COLO829 (cell line): ENCODE results near the gene IL18RAP.

Experiments
- DNase-seq: peaks from one replicate; pipeline ENCODE4 v3.0.0; 2012; ENCODE audit warnings: low spot score

IL18RAP gene

GRCh38 chr2:102422910-102423309, at the start of gene IL18RAP:
Gene IL18RAP, plus strand, starts transcription at chr2:102423160. Its CDS starts 118 bp downstream, at chr2:102423278.
- DNase-seq: no peak

- no peak for DNase-seq
Observed at GRCh38 chr2:102376052-102376591, 46.8 kb upstream of the IL18RAP start.

- no peak for DNase-seq
Observed at GRCh38 chr2:102383722-102384121, 39.2 kb upstream of the IL18RAP start.

- no peak for DNase-seq
Observed at GRCh38 chr2:102385522-102385921, 37.4 kb upstream of the IL18RAP start.

- no peak for DNase-seq
Observed at GRCh38 chr2:102386004-102386403, 37.0 kb upstream of the IL18RAP start.

- DNase-seq: no peak
Observed at GRCh38 chr2:102386867-102387541, 36.0 kb upstream of the IL18RAP start.

GRCh38 chr2:102387763-102388546, 35.0 kb upstream of the IL18RAP start:
- DNase-seq: no peak

GRCh38 chr2:102391565-102391964, 31.4 kb upstream of the IL18RAP start:
- no peak for DNase-seq

GRCh38 chr2:102392096-102392495, 30.9 kb upstream of the IL18RAP start:
- DNase-seq: no peak

- no peak for DNase-seq
Observed at GRCh38 chr2:102392942-102393341, 30.0 kb upstream of the IL18RAP start.

GRCh38 chr2:102396012-102396411, 26.9 kb upstream of the IL18RAP start:
- DNase-seq: no peak

GRCh38 chr2:102397209-102397608, 25.8 kb upstream of the IL18RAP start:
- no peak for DNase-seq

- no peak for DNase-seq
Observed at GRCh38 chr2:102399499-102400141, 23.3 kb upstream of the IL18RAP start.

- no peak for DNase-seq
Observed at GRCh38 chr2:102401456-102401855, 21.5 kb upstream of the IL18RAP start.

GRCh38 chr2:102401865-102402264, 21.1 kb upstream of the IL18RAP start:
- DNase-seq: no peak

GRCh38 chr2:102410952-102411351, 12.0 kb upstream of the IL18RAP start:
- no peak for DNase-seq

- no peak for DNase-seq
Observed at GRCh38 chr2:102412199-102412598, 10.8 kb upstream of the IL18RAP start.

GRCh38 chr2:102417946-102418345, 5.0 kb upstream of the IL18RAP start:
- no peak for DNase-seq

GRCh38 chr2:102418421-102418961, 4.5 kb upstream of the IL18RAP start:
- DNase-seq: no peak

GRCh38 chr2:102420290-102420689, 2.7 kb upstream of the IL18RAP start:
- DNase-seq: no peak

- DNase-seq: no peak
Observed at GRCh38 chr2:102421890-102422759, 835 bp upstream of the IL18RAP start.
